ENCODE measurements around the gene PANK4. TPM values are rescaled to one million over a fixed set of nuclear protein-coding genes. Genes with fewer than 3 reads are reported as not detected.

Gene PANK4
- total RNA-seq, 1 experiment from 2014 or later = 45.6 TPM

DNA sequence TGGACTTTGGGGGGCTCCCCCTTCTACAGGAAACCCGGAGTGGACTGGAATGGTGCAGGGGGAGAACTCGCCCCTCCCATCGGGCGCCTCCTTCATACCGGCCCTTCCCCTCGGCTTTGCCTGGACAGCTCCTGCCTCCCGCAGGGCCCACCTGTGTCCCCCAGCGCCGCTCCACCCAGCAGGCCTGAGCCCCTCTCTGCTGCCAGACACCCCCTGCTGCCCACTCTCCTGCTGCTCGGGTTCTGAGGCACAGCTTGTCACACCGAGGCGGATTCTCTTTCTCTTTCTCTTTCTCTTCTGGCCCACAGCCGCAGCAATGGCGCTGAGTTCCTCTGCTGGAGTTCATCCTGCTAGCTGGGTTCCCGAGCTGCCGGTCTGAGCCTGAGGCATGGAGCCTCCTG, 29.9 kb upstream of the PANK4 start, which contains the start of gene TNFRSF14:
Gene TNFRSF14 (plus strand): TSS at position 95 of the 401 bp plus-strand sequence. CDS start 294 bp downstream, at position 389.
- H3K9me3 ChIP-seq (ENCODE audit: low read depth, low read length, poor library complexity, severe bottlenecking) = no peaks in the 10 kb centered on the region
- H3K36me3 ChIP-seq (ENCODE audit: insufficient read depth, low read length, poor library complexity, severe bottlenecking) = no peaks in the 10 kb centered on the region
- BruUV-seq (replicated peaks) = no TSS peak
- no peak for TF ChIP-seq EZH2 (IDR thresholded peaks at IDR 0.05; ENCODE audit: borderline replicate concordance, low read depth, low read length, poor library complexity, severe bottlenecking)
- TF ChIP-seq, protein P1, sequence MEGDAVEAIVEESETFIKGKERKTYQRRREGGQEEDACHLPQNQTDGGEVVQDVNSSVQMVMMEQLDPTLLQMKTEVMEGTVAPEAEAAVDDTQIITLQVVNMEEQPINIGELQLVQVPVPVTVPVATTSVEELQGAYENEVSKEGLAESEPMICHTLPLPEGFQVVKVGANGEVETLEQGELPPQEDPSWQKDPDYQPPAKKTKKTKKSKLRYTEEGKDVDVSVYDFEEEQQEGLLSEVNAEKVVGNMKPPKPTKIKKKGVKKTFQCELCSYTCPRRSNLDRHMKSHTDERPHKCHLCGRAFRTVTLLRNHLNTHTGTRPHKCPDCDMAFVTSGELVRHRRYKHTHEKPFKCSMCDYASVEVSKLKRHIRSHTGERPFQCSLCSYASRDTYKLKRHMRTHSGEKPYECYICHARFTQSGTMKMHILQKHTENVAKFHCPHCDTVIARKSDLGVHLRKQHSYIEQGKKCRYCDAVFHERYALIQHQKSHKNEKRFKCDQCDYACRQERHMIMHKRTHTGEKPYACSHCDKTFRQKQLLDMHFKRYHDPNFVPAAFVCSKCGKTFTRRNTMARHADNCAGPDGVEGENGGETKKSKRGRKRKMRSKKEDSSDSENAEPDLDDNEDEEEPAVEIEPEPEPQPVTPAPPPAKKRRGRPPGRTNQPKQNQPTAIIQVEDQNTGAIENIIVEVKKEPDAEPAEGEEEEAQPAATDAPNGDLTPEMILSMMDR (conservative IDR thresholded peaks at IDR 0.05; ENCODE audit: low read depth, low read length) = no peak
- CTCF ChIA-PET = no interaction called here
- peak; percentile 42 for DNase-seq (ENCODE audit: low spot score)
- POLR2A ChIA-PET (ENCODE audit: low non-redundant PET) = no interaction called here
- intact Hi-C loops (cut with micrococcal nuclease; ENCODE audit: unreplicated experiment) = loop anchor here (10.0 kb wide), 1 partner anchor 869 kb away; no protein-coding TSS in a partner anchor
- H3K4me1 ChIP-seq (ENCODE audit: insufficient read depth, low read length, poor library complexity, severe bottlenecking) = peaks cover 17% of the 10 kb centered on the region
- peak within 1 kb of the TSS; percentile 45 for H3K4me3 ChIP-seq (ENCODE audit: low read depth, low read length, poor library complexity, severe bottlenecking)
- no peaks in the 10 kb centered on the region for H3K27me3 ChIP-seq (replicated peaks; ENCODE audit: insufficient read depth, low read depth, low read length, poor library complexity)
- H3K27ac ChIP-seq (ENCODE audit: low read depth, low read length, poor library complexity, severe bottlenecking) = peak within 1 kb of the TSS; percentile 72

DNA sequence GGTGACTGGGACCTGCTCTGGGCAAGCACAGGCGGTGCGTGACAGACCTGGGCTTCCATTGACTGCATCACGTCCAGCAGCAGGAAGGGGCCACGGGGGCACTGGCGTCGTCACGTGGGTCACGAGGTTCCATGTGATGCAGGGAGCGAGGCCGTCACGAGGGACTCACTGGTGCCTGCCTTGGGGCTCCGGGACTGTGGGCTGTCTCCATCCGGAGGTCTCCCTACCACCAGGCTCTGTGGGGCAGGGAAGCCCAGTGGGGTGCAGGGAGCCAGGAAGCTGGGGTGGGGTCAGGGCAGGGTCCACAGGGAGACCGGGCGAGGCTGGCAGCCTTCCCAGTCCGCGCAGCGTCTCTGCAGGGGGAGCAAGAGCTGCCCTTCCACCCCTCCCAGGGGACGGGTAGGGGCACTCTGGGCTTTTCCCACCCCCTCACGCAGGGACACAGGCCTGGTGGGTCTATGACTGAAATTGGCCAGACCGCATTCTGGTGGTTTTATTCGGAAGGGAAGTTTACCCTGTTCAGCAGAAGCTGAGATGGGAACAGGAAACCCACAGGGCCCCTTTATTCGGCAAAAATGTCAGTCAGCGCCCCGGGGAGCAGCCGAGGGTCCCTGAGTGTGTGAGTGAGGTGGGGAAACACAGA, 29.4 kb upstream of the PANK4 start:
- DNase-seq (ENCODE audit: low spot score) = no peak
- BruUV-seq (replicated peaks) = no TSS peak
- peaks cover 17% of the 10 kb centered on the region for H3K4me1 ChIP-seq (ENCODE audit: insufficient read depth, low read length, poor library complexity, severe bottlenecking)
- H3K27me3 ChIP-seq (replicated peaks; ENCODE audit: insufficient read depth, low read depth, low read length, poor library complexity) = no peaks in the 10 kb centered on the region
- H3K36me3 ChIP-seq (ENCODE audit: insufficient read depth, low read length, poor library complexity, severe bottlenecking) = no peaks in the 10 kb centered on the region
- ChIA-PET POLR2A (ENCODE audit: low non-redundant PET) (no interaction called here), CTCF (no interaction called here)
- intact Hi-C loops (cut with micrococcal nuclease; ENCODE audit: unreplicated experiment) = loop anchor here (10.0 kb wide), 1 partner anchor 869 kb away; no protein-coding TSS in a partner anchor
- H3K9me3 ChIP-seq (ENCODE audit: low read depth, low read length, poor library complexity, severe bottlenecking) = no peaks in the 10 kb centered on the region
- peak overlapping the region; percentile 45 for H3K4me3 ChIP-seq (ENCODE audit: low read depth, low read length, poor library complexity, severe bottlenecking)
- TF ChIP-seq, protein P1 (conservative IDR thresholded peaks at IDR 0.05; ENCODE audit: low read depth, low read length) = no peak
- no peak for TF ChIP-seq EZH2 (IDR thresholded peaks at IDR 0.05; ENCODE audit: borderline replicate concordance, low read depth, low read length, poor library complexity, severe bottlenecking)
- peak overlapping the region; percentile 72 for H3K27ac ChIP-seq (ENCODE audit: low read depth, low read length, poor library complexity, severe bottlenecking)

DNA sequence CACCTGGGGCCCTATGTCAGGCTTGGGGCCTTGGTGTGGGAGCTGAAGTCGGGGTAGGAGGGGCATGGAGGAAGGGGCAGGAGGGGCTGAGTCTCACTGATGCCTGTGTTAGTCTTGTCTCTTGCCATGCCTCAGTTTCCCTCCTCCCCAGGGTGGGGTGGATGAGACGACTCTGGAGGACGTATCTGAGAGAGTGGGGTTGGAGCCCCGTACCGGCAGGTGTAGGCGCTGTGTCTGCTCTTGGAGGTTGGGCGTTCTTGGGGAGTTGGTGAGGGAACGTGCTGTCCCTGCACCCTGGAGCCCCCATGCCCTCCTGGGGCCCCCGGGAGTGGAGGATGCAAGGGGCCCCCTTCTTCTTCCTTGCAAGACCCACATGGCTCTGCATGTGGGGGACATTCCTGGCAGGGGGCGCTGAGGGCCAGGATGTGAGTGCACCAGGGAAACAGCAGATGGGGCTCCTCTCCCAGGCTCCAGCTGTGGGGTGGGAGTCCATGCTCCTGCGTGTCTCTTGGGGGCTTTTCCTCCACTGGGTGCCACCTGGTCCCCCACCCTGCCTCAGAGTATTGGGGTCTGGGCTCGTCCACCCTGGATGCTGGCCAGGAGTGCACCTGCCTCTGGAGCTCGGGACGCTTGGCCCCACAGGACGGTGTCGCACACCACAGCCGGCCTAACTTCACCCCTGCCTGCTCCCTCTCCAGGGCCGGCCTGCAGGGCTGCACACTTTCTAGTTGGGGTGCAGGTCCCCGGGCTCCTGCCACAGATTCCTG, 28.4 kb upstream of the PANK4 start:
- BruUV-seq (replicated peaks) = no TSS peak
- no peaks in the 10 kb centered on the region for H3K9me3 ChIP-seq (ENCODE audit: low read depth, low read length, poor library complexity, severe bottlenecking)
- H3K4me1 ChIP-seq (ENCODE audit: insufficient read depth, low read length, poor library complexity, severe bottlenecking) = peaks cover 17% of the 10 kb centered on the region
- CTCF ChIA-PET = no interaction called here
- intact Hi-C loops (cut with micrococcal nuclease; ENCODE audit: unreplicated experiment) = loop anchor here (10.0 kb wide), 1 partner anchor 870 kb away; no protein-coding TSS in a partner anchor
- no peak overlapping the region for H3K4me3 ChIP-seq (ENCODE audit: low read depth, low read length, poor library complexity, severe bottlenecking)
- H3K36me3 ChIP-seq (ENCODE audit: insufficient read depth, low read length, poor library complexity, severe bottlenecking) = no peaks in the 10 kb centered on the region
- POLR2A ChIA-PET (ENCODE audit: low non-redundant PET) = no interaction called here
- H3K27ac ChIP-seq (ENCODE audit: low read depth, low read length, poor library complexity, severe bottlenecking) = no peak overlapping the region
- TF ChIP-seq, protein P1 (conservative IDR thresholded peaks at IDR 0.05; ENCODE audit: low read depth, low read length) = peak; percentile 70
- TF ChIP-seq EZH2 (IDR thresholded peaks at IDR 0.05; ENCODE audit: borderline replicate concordance, low read depth, low read length, poor library complexity, severe bottlenecking) = no peak
- peak; percentile 55 for DNase-seq (ENCODE audit: low spot score)
- no peaks in the 10 kb centered on the region for H3K27me3 ChIP-seq (replicated peaks; ENCODE audit: insufficient read depth, low read depth, low read length, poor library complexity)

Measured in A673 (cell line).